ENCODE results near the gene TMEM86B.

Gene TMEM86B, protein sequence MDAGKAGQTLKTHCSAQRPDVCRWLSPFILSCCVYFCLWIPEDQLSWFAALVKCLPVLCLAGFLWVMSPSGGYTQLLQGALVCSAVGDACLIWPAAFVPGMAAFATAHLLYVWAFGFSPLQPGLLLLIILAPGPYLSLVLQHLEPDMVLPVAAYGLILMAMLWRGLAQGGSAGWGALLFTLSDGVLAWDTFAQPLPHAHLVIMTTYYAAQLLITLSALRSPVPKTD

DNA sequence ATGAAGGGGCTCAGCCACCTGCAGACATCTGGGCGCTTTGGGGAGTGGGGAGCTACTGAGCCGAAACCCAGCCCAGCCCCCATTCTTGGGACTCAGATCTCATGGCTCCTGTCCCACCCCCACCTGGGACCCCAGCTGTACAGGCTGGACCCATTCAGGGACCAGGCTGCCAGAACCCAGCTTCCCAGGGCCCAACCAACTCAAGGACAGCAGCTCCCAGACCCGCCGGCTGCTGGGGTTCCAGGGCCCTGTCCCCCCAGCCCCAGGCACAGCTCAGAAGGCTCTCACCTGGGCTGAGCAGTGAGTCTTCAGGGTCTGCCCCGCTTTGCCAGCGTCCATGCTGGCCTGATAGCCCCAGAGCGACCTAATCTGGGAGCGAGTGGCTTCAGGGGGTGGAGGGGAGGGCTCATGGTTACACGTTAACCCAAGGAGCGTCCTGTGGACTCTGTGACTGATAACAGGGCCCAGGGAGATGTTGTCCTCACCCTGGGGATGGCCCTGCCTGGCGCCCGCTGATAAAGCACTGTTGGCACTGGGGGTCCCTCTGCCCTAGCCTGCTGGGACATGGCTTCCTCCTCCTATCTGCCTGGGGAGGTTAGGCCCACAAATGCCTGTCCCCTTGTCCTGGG lies at the start of gene TMEM86B:
TMEM86B (minus strand) TSS at position 361 of the 629 bp plus-strand sequence; CDS start at position 339, 22 bp downstream.
- no peak for DNase-seq

DNA sequence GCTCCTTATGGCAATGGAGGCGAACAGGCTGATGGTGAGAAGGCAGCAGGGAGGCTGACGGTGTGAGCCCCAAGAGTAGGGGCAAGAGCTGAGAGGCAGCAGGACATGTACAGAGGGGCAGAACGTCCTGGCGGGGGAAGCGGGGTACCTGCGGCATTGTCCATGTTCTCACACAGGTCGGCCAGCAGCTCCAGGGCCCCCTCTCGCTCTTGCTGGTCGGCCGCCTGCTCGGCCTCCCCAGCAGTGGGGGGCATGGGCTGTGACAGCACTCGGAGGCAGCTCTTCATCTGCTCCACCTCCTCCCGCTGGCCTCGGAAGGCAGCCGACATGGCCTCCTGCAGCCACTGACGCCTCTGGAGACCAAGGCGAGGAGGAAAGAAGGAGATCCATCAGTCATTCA lies 48.9 kb upstream of the TMEM86B start:
- no peak for DNase-seq

DNA sequence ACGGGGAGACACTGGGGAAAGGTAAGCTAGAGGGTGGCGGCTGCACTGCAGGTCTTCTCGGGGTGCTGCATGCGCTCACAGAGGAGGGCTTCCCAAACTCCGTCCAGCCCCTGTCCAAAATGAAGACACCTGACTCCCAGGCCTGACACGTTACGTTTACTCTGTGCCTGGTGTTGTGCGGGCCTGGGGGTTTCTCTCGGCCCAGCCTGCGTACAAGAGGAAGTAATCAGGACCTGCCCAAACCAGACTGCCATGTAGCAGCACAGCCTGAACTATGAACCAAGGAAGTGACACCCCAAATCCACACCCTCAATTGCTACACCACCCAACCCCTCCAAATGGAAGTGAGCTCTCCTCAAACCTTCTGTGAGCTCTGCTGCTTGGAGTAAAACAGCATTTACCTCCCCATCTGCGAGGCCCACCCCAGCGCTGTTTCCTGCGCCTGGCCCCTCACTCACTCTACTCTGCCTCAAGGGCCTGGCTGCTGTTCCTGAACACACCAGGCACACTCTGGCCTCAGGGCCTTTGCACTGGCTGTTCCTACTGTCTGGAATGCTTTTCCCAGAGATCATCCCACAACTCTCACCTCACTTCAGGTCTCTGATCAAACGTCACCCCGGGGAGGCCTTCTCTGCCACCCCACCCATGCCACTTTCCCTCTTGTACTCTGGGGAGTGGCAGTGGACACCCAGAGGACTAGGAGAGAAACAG lies 48.3 kb upstream of the TMEM86B start:
- DNase-seq: no peak

DNA sequence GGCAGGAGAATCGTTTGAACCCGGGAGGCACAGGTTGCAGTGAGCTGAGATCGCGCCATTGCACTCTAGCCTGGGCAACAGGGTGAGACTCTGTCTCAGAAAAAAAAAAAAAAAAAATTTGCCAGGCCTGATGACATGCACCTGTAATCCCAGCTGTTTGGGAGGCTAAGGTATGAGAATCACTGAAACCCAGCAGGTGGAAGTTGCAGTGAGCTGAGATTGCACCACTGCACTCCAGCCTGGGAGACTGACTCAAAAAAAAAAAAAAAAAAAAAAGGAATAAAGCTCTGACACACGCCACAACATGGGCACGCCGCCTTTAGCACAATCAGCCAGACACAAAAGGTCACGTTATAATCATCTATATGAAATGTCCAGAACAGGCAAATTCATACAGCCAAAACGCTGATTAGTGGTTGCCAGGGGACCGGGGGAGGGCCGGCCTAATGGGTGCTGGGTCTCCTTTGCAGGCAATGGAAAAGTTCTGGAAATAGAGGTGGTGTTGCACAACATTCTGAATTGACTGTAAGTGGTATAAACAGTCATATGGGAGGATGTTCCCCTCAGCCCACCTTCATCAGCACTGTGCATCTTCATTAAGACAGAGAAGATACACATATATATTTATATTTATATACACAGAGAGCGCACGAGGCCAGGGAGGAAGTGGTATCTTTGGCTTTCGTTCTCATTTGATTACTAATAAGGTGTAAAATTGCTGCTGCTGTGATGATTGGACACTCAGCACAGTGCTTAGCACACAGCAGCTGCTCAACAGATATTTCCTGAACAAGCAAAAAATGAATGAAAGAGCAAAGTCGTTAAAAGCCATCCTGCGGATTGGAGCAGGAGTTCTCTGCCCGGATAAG lies 47.5 kb upstream of the TMEM86B start:
- DNase-seq: no peak

DNA sequence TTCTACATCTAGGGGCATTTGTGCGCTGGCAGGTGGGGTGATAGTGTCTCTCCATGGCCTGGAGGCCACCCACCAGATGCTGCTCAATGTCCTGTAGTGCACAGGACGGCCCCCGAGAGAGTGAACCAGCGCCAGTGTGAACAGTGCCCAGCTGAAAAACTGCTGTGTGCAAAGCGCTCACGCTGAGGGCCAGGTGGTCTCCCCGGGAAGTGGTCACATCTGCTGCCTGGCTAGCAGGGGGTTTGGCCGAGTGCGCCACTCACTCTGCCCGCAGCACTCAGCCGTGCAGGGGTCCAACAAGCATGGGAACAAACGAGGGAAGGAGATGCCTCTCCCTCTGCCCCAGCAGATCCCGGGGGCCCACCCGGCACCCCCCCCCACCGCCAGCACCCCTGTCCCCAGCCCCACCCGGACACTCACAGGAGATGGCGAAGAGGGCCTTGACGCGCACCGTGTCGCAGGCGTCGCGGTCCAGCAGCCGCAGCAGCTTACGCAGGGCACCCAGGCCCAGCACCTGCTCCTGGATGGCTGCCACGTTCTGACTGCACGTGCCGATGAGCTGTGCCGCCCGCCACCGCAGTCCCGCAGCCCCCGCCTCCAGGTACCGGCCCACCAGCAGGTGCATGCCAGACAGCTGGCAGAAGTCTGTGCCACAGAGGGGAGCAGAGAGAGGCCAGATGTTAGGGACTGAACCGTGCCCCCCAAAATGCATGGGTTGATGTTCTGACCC lies 45.6 kb upstream of the TMEM86B start:
- no peak for DNase-seq

DNA sequence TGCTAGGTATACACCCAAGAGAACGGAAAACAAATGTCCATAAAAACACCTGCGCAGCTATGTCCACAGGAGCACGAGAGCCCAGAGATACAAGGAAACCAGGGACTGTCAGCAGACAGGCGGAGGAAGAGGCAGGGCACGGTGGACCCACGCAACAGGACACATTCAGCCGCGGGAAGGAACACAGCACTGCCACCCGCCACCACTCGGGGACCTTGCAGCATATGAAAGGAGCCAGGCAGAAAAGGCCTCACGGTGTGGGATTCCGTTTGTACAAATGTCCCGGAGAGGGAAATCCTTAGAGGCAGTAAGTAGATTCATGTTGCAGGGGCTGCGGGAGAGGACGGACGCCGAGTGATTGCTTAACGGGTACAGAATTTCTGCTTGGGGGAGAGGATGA lies 43.6 kb upstream of the TMEM86B start:
- no peak for DNase-seq

DNA sequence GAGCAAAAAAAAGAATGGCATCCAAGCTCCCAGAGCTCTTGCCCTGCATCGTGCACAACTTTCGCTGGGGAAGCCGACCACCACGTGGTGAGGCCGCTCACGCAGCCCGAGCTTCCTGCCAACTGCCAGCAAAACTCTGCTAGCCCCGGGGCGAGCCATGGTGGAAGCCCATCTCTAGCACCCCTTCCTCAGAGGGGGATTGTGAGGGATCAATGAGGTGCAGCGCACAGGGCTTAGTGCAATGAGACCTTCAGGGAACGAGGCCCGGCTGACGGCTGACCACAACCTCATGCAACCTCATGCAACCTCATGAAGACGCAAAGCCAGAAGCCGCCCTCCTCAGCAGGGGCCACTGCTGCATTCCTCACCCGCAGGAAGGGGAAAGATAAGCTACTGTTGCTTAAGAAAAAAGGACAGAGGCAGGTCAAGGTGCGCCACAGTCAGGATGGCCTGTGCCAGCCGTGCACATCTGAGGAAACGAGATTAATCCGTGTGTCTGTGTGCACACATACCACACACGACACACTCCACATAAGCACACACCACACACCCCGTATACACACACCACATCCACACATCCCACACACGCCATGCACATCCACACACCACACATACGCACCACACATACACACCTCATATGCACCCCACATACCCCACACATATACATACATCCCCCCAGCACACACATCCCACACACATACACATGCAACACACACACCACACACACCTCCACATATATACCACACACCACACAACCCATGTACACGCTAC lies 41.8 kb upstream of the TMEM86B start:
- DNase-seq: no peak

DNA sequence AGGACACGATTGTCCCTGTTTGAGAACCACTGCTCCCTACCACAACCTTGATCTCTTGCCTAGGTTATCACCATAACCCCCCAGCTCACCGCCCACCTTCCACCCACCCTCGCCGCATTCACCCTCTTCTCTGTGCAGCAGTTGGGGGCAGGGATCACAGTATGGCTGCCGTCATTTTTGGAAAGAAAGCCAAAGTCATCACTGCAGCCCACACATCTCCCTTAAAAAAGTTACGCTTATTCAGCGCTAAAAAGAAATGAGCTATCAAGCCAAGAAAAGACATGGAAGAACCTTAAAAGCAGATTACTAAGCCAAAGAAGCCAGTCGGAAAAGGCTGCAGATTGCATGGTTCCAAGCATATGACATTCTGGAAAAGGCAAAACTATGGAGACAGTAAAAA lies 40.7 kb upstream of the TMEM86B start:
- DNase-seq: no peak

DNA sequence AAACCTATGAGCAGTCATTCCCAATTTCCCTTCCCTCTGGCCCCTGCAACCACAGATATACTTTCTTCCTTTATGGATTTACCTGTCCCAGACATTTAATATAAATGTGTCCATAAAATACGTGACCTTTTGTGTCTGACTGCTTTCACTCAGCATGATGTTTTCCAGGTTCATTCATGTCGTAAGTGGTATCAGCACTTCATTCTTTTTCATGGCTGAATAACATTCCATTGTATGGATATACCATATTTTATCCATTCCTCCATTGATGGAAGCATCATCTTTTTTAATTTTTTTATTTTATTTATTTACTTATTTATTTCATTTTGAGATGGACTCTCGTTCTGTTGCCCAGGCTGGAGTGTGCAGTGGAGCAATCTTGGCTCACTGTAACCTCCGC lies 38.3 kb upstream of the TMEM86B start:
- no peak for DNase-seq

DNA sequence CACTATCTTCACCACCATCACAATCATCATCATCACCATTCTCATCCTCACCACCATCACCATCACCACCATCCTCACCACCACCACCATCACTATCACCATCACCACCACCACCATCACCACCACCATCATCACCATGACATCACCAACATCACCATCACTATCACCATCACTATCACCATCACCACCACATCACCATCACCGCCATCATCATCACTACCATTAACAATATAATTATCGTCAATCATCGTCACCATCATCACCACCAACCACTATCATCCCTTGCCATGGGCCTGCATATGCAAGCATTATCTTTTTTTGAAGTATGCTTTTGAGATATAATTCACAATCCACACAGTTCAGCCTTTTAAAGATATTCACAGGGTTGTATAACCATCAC lies 37.8 kb upstream of the TMEM86B start:
- no peak for DNase-seq

DNA sequence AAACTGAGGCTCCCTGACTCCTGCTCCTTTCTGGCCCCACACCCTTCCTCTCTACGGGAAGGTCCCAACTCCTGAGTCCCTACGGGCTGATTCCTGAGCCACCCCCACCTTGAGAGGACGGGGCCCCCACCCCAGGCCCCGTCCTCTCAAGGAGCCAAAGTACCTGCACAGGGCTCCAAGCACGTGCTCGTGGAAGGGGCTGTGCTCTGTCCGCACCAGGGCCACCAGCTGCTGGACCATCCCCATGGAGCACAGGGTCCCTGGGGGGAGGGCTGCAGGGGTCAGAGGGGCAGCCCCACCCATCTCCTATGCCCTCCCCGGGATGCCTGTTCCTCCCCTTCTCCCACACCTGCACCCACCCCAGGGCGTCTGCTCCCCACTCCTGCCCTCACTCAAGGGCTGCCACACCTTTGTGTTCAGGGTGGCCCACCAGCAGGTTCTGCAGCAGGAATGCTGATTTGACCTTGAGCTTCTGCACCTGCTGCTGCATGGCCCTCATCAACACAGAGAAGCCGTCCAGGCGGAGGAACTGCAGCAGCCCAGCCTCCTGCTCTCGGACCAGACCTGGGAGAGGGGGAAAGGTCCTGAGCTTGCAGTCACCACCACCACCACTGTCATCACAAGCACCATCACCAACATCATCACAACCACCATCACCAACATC lies 37.3 kb upstream of the TMEM86B start:
- DNase-seq: no peak

DNA sequence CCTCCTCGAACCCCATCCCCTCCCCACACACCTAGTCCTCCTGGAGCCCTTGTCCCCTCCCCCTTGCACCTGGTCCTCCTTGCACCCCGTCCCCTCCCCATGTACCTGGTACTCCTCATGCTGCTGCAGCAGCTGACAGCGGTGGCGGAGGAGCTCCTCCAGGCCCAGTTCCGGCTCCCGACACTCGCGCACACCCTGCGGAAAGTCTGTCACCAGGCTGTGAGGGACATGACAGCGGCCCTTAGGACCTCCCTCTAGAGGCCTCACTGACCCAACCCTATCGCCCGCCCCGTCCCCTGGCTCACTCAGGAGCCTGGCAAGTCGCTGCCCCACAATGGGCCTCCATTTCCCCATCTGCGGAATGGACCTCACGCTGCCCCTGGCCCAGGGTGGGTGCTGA lies 36.6 kb upstream of the TMEM86B start:
- DNase-seq: no peak

DNA sequence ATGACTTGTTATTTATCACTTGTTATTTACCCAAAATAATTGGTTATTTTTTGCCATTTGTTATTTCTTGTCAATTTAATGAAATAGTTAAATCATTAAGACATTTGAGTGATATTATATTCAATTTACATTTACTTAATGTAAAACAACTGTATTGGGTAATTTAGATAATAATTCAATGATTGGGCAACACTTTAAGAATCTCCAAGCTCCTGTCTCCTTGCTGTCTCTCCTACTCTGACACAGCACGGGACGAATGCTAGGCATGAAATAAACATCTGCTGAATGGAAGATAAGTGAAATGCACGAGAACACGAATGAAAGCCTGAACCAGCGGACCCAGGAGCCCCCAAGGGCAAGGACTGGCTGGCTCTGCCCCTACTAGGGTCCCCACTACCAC lies 36.0 kb upstream of the TMEM86B start:
- no peak for DNase-seq

DNA sequence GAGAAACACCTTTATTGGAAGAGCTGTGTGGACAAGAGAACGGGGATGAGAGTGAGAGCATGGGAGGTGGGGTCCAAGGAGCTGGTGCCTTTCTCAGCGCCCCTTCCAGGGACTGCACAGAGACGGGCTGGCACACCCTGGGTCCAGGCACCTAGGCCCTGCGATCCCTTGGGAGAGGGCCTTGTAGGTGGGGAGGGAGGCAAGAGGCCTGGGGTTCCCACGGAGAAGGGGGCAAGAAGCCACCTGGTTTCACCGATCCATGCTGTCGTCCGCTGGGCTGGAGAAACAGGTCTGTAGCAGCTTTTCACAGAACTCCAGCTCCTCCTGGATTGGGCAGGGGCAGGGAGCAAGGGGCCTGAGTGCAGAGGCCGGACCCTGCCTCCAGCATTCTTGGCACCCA lies 33.8 kb upstream of the TMEM86B start:
- DNase-seq: no peak

DNA sequence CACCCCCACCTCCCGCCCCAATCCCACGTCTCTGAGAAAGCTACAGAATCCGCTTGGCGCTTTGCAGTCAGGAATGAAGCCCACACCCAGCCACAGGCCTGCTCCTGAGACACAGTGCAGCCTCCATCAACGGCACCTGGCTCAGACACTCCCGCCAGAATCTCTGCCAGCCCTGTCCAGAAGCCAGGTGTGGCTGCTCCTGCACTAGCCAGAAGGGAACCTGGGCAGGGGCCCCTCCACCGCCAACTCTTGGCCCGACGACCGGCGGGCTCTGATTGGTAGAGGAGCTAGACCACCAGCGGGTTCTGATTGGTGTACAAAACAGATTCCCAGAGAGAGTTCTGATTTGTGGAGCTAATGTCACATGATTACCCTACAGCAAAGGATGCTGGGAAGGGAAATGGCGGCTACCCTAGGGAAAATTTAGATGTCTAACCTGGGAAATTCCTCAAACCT lies 33.1 kb upstream of the TMEM86B start:
- no peak for DNase-seq

DNA sequence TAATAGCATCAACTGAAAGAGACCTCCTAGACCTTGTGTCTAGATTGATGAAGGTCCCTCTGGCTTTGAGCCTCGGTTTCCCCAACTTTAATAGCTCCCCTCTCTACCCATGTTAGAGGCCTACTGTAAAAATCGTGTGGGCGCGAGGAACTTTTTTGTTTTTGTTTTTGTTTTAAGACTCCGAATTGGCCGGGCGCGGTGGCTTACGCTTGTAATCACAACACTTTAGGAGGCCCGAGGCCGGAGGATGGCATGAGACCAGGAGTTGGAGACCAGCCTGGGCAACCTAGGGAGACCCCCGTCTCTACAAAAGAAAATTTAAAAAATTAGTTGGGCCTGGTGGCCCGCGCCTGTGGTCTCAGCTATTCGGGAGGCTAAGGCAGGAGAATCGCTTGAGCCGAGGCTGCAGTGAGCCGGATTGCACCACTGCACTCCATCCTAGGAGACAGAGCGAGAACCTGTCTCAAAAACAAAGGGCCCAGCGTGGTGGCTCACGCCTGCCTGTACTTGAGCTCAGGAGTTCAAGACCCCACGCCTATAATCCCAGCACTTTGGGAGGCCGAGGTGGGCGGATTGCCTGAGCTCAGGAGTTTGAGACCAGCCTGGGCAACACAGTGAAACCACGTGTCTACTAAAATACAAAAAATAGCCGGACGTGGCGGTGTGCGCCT lies 31.1 kb upstream of the TMEM86B start:
- no peak for DNase-seq

DNA sequence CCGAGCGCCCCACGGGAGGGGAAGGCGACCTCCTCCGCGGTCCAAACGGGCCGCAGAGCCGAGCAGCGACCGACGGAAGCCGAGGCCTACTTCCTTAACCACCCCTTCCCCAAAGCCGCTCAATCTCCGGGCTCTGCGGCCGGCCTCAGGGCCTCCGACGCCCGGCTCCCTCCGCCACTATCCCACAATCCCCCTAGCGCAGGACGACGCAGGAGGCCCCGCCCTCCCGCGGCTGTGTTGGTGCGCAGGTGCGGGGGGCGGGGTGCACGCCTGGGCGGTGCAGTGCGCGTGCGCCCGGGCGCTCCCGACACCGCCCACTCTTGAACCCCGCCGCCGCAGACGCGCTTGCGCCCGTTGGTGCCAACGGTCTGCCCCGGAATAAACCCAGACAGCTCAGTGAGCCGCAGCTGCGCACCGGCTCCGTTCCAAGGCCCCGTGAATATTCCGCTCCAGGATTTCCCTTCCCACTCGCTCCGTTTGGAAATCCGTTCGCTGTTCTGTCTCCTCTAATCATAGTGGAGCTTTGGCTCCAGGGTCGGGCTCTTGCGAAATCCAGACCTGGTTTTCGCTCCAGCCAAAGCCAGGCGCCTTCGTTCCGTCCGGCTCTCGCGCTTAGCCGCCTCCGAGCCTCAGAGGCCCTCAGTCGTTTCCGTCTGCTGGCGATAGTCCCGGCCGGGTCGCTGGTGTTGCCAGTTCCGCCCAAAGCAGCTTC lies 30.4 kb upstream of the TMEM86B start, which contains the start of gene PPP6R1:
PPP6R1 (minus strand) TSS at position 190 of the 712 bp plus-strand sequence. CDS start 11,914 bp downstream, outside the sequence.
- peak; percentile 77 to 91 for DNase-seq

DNA sequence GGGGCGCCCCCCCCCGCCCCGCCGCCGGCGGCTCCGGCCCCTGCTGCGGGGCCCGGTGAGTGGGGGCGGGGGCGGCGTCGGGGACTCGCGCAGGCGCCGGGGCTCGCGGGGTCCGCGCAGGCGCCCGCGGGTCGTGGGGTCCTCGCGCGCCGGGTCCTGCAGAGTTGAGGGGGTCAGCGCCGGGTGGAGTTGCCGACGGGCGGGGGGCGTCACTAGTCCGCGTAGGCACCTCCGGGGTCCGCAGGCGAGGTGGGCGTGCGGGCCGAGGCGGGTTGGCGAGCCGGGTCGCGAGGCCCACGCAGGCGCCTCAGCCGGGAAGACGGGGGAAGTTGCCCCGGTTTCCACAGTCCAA lies 29.9 kb upstream of the TMEM86B start:
- no peak for DNase-seq
